ENCODE data around the gene PLEKHM3.
"Not testable (repeated sequence)": the region's sequence is repeated elsewhere in the genome, so short reads cannot be mapped to it uniquely, and the experiment has no call there.

Gene PLEKHM3

DNA sequence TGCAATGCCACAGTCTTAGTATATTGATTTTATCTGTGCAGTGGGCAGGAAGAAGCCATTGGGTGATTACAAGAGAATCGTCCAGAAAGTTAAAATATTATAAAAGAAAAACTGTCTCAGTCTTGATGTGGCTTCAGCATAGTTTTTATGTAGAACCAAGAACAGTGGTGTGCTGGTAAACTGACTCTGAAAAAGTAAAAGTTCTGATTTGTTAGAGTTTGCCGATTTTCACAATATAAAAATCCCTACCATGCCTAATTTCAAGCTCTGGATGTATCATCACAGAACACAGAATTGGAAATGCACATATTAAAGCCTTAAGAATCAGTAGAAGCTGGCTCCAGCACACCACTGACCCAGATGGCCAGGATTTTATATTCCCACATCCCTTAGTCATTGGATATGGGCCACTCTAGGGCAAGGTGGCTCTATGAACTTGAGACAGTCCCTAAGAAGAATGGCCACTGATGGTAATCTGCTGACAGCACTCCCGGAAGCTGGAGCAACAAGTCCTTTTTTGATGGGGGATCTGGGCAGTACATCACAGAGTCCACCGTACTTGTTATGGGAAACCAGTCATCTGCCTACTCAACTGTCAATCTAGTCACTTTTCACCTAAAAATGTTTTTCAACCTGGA is 9.3 kb upstream of the PLEKHM3 start:
- no peak for DNase-seq

GRCh38 chr2:208033701-208034502 is 8.6 kb upstream of the PLEKHM3 start:
- DNase-seq = peak; percentile 62

GRCh38 chr2:208031608-208032019 is 6.3 kb upstream of the PLEKHM3 start:
- DNase-seq = no peak

- peak; percentile 52 for DNase-seq
Measured at GRCh38 chr2:208025814-208026184, 472 bp upstream of the PLEKHM3 start.

- no peak for DNase-seq
Measured at GRCh38 chr2:208024091-208024490, 1.2 kb downstream of the PLEKHM3 start.

- DNase-seq = no peak
Measured at GRCh38 chr2:208020253-208020652, 5.1 kb downstream of the PLEKHM3 start.

GRCh38 chr2:208018124-208018712 is 7.1 kb downstream of the PLEKHM3 start:
- DNase-seq = not testable (repeated sequence)

- DNase-seq = peak; percentile 35
Measured at GRCh38 chr2:208017721-208018120, 7.6 kb downstream of the PLEKHM3 start.

DNA sequence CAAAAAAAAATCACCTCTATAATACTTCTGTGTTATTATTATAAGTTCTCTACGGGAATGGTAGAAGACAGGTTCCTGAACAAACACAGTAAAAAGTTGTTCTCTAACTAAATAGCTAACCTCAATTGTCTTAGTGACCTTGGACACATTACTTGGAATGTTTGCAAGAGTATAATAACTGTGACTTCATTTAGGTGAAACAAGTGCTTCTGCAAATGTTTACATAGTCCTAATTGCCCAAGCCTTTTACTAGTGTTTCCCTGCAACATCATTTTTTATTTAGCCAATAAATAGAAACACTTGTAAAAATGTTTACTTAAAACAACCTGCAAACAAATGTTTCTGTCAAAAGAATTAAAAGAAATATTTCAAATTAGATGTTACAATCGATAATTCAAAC is 9.9 kb downstream of the PLEKHM3 start:
- DNase-seq = no peak

DNA sequence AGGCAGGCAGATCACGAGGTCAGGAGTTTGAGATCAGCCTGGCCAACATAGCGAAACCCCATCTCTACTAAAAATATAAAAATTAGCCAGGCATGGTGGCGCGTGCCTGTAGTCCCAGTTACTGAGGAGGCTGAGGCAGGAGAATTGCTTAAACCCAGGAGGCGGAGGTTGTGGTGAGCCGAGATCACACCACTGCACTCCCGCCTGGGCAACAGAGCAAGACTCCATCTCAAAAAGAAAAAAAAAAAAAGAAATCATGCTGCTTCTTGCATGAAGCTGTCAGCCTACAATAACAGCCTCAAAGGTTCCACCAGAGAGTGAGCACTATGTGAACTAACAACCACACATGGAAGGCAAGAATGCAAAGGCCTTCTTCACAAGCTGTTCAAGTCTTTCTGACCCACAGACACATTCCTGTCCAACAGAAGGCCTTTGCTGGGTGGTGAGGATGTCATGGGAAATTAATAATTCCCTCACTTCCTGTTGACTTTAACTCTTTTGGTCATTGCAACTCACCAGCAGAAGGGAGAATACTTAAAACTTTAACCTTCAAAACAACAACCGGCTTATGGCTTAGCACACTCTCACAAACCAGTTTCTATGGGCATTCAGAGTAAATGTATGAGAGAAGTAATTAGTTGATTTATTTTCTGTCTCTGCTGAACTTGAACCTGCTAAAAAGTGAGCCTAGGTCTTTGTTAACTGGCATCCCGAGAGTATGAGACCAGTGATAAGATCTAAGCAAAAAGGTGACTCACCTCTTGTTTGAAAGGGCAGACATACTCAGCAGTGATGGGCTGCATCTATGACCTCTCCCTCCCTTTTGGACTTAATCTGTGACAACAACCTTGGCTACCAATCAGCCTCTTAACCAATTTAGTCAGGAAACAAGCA is 11.8 kb downstream of the PLEKHM3 start:
- peak; percentile 57 for DNase-seq

- peak; percentile 37 for DNase-seq
Measured at GRCh38 chr2:208012449-208012848, 12.9 kb downstream of the PLEKHM3 start.

DNA sequence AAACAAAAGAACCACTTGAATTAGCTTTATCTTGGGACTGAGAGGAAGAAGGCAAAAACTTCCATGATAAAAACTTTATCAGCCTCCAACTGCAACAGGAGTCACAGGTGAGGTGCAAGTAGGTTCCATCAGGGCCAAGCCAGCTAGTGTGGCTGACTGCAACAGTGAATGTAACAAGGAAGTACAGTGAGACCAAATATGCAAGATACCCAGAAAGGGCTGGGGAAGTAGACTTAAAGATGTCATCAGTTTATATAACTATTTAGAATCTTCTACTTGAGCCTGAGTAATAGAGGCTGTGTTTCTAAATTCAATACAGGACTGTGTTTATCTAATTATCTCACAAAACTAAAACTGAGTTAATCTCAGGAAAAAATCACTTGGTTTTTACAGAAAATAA is 14.8 kb downstream of the PLEKHM3 start:
- peak; percentile 19 for DNase-seq

- no peak for DNase-seq
Measured at GRCh38 chr2:208006833-208007232, 18.5 kb downstream of the PLEKHM3 start.

DNA sequence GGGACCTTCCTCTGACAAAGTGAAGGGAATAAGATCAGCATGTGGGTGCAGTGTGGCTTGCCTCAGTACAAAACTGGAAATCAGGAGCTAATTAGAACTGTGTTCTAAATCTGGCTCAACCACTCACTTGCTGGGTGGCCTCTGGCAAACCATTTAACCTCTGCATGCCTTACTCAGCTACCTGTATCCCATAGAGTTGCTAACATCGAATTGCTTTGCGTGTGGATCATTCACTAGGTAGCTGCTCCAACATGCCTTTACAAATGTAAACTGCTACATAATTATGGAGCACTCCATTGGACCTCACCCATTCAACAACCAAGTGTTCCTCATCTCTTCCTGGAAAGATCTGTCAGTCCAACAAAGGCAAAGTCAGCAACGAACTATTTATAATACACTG is 19.0 kb downstream of the PLEKHM3 start:
- DNase-seq = no peak

- no peak for DNase-seq
Measured at GRCh38 chr2:208001924-208002323, 23.4 kb downstream of the PLEKHM3 start.

GRCh38 chr2:208000701-208001395 is 24.5 kb downstream of the PLEKHM3 start:
- no peak for DNase-seq

GRCh38 chr2:207996848-207997247 is 28.5 kb downstream of the PLEKHM3 start:
- peak; percentile 30 for DNase-seq

DNA sequence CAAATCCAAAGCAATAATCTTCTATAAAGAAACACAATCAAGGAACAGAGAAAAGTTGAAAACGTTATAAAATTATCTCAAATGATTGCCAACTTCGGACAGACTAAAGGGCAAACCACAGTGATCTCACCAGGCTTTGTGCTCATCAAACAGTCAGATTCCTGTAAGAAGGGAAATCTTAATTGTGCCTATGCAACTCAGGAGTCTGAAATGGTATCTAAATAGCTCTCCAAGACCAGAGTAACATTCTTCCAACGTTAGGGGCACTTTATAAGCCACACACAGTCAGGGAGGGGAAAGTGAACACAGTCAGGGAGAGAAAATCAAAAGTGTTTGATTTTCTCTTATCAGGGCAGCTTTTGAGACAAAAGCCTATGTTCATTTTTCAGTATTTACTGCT is 29.4 kb downstream of the PLEKHM3 start:
- DNase-seq = no peak

DNA sequence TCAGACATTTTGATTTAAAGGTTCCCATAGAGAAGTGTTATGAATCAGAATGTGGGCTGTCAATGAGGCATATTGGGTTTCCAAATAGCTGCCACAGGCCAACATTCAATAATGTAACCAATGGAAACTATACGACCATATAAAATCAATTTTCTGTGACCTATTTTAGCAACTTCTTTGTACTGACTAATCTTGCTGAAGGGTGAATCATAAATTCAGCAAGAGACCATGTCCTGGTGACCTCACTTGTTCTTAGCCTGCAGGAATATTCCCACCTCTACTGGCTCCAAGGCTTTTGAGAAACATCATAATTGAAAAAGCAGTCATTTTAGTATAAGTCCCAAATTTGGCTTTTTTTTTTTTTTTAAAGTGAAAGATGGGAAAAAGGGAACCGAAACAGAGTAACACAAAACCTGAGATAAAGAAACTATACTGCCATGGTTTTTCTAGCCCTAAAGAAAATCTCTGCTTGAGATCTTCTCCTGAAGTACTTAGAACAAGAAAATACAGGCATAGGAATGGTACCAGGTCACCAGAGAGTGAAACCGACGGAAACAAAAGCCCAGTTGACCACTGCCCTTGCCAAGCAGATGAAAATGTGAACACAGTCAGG is 32.1 kb downstream of the PLEKHM3 start:
- no peak for DNase-seq

- DNase-seq = no peak
Measured at GRCh38 chr2:207991944-207992343, 33.4 kb downstream of the PLEKHM3 start.

- no peak for DNase-seq
Measured at GRCh38 chr2:207990784-207991183, 34.5 kb downstream of the PLEKHM3 start.

- no peak for DNase-seq
Measured at GRCh38 chr2:207988975-207989374, 36.4 kb downstream of the PLEKHM3 start.
